GDM1 (cell line): ENCODE measurements around the gene FAM98C.
A peak's percentile ranks its signal among the peaks of the same experiment; 100 is the strongest.
"Not testable (repeated sequence)": the region's sequence is repeated elsewhere in the genome, so short reads cannot be mapped to it uniquely, and the experiment has no call there.

ENCODE experiments used
- DNase-seq: peaks from one replicate; lab custom pipeline; 2025; lab: John Stamatoyannopoulos, UW

Gene FAM98C

DNA sequence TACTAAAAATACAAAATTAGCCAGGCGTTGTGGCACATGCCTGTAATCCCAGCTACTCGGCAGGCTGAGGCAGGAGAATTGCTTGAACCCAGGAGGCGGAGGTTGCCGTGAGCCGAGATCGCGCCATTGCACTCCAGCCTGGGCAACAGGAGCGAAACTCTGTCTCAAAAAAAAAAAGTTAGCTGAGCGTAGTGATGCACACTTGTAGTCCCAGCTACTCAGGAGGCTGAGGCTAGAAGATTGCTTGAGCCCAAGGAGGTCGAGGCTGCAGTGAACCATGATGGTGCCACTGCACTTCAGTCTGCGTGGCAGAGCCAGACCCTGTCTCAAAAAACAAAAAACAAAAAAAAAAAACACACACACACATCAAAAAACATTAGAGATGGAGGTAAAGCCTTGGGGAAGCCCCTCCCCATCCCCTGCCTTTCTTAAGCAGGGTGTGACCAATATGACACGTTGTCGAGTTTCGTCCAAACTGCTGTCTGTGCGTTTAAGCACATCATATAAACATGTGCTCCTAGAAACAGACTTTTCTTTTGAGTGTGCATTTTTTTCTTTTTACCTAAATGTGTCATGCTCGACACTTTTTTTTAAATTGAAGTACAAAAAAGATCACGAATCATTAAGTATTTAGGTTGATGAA is 24.3 kb downstream of the FAM98C start:
- not testable (repeated sequence) for DNase-seq

- DNase-seq, result no peak
Measured at GRCh38 chr19:38429055-38429810, 26.3 kb downstream of the FAM98C start.

DNA sequence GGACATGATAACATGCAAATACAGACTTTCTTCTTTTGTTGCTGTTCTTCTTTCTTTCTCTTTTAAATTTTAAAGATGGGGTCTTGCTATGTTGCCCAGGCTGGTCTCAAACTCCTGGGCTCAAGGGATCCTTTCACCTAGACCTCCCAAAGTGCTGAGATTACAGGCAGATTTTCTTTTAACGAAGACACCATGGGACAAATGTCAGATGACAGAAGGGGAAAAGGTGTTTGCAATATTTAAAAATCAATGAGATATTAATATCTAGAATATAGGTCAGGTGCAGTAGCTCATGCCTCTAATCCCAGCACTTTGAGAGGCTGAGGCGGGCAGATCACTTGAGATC is 26.9 kb downstream of the FAM98C start:
- no peak for DNase-seq

- no peak for DNase-seq
Measured at GRCh38 chr19:38430931-38431330, 28.0 kb downstream of the FAM98C start.

DNA sequence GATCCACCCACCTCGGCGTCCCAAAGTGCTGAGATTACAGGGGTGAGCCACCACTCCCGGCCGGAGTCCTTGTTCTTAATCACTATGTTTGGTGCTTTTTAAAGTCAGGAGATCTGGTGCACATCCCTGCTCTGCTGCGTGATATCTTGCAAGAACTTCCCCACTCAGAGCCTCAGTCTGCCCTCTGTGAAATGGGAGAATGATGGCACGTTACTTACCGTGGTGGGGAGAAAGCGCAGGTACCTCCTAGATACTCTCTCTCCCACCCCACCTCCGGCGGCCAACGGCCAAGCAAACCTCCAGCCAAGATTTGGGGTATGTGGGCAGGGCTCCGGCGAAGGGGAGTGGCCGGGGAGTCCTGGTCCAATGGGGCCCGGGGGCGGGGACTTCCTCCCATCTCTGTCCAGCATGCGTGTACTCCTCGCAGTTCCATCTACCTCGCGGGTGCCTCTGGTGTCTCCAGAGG is 30.4 kb downstream of the FAM98C start, which contains the start of gene RYR1:
RYR1 (plus strand) TSS at position 424 of the 466 bp plus-strand sequence. CDS start 139 bp downstream, outside the sequence.
- no peak for DNase-seq

DNA sequence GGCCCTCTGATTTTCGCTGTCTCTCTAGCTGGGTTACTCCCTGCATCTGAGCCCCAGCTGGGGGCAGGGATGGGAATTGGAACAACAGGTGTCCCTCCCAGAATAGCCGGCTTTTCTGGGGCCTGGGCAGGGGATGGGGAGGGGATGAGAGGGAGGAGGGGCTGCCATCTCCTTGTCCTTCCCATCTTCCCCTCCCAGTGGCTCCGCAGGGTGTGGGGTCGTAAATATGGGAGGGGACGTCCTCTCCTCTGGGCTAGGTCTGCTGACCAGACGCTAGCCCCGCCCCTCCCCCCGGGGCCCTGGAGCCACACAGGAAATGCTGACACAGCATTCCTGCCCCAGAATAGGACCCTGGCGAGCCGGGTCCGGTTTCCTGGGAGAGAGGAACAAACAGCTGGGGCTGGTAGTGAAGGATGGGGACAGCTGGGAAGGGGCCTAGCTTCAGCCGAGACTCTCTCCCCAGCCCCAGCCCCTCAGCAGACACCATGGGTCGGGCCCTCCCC is 31.7 kb downstream of the FAM98C start:
- no peak for DNase-seq

GRCh38 chr19:38437295-38437694 is 34.4 kb downstream of the FAM98C start:
- DNase-seq, result no peak

DNA sequence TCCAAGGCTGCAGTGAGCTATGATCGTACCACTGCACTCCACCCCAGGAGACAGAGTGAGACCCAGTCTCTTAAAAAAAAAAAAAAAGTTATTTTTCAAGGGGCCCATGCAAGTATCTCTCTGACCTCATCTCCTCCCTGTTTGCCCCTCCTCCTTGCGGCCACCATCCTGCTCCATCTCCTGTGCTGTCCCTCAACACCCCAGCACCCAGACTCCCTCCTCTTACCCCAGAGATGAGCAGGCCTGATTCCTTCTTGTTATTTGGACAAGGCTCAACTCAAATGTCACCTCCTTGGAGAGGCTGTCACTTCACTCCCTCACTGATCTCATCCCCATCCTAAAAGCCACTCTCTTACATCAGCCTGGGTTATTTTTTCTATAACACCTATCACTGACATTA is 35.0 kb downstream of the FAM98C start:
- no peak for DNase-seq

GRCh38 chr19:38440592-38440991 is 37.7 kb downstream of the FAM98C start:
- DNase-seq, result no peak

- peak; percentile 12 for DNase-seq
Measured at GRCh38 chr19:38441657-38442348, 38.9 kb downstream of the FAM98C start.

DNA sequence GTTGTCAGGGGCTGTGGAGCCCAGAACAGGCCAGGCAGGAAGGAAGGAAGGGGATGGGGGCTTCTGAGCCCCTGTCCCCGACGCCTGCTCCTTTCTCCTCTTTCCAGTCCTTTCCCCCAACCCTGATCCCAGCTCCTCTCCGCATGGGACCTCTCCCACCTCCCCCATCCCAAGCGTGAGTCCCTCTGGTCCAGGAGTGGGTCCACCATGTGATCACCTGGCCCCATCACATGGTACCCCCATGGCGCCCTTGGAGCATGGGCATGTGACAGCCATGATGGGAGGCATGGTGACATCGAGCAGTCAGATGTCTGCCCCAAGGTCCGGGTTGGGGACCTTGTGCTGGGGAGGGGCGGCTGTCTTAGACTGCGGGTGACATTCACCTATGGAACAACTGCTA is 39.8 kb downstream of the FAM98C start:
- no peak for DNase-seq

GRCh38 chr19:38443458-38443999 is 40.6 kb downstream of the FAM98C start:
- no peak for DNase-seq

DNA sequence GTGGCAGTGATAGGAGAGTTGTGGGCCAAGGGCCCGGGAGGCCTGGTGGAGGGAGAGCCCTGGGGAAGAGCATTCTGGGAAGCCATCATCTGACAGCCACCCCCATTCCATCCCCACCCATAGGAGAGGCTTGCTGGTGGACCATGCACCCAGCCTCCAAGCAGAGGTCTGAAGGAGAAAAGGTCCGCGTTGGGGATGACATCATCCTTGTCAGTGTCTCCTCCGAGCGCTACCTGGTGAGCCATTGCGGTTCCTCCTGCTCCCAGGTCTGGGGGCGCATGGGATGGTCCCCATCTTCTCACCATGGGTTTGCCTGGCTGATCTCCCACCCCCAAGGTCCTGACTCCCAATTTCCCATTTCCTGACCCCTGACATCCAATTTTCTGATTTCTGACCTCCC is 41.1 kb downstream of the FAM98C start:
- DNase-seq, result no peak

DNA sequence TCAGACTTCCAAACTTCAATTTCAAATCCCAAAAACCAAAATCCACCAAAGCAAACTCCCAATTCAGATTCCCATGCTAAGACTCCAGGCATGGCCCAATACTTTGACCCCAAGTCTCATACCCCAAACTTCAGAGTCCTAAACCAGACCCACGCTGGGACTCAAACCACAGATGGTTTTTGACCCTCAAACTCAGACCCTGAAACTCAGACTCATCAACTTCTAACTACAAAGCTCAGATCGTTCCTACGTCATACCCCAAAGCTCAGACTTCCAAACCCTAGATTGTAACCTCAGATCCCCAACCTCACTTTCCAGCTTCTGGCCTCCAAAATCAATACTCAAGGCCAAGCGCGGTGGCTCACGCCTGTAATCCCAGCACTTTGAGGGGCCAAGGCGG is 42.5 kb downstream of the FAM98C start:
- no peak for DNase-seq

GRCh38 chr19:38448225-38448624 is 45.3 kb downstream of the FAM98C start:
- DNase-seq, result no peak

GRCh38 chr19:38449518-38449917 is 46.6 kb downstream of the FAM98C start:
- DNase-seq, result no peak

GRCh38 chr19:38451036-38451435 is 48.1 kb downstream of the FAM98C start:
- no peak for DNase-seq

DNA sequence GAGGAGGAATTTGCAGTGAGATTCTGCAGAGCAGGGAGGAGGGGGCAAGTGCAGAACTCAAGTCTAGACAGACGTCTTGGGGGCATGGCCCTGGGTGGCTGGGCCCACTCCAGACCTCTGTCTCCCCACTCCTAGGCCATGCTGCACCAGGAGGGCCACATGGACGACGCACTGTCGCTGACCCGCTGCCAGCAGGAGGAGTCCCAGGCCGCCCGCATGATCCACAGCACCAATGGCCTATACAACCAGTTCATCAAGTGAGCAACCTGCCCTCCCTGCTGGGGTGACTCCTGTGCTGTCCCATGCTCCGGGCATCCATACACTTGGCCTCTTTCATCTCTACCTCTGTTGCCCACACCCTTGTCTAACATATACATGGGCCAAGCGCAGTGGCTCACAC is 48.7 kb downstream of the FAM98C start:
- DNase-seq, result no peak

GRCh38 chr19:38452430-38453366 is 49.8 kb downstream of the FAM98C start:
- DNase-seq, result no peak

DNA sequence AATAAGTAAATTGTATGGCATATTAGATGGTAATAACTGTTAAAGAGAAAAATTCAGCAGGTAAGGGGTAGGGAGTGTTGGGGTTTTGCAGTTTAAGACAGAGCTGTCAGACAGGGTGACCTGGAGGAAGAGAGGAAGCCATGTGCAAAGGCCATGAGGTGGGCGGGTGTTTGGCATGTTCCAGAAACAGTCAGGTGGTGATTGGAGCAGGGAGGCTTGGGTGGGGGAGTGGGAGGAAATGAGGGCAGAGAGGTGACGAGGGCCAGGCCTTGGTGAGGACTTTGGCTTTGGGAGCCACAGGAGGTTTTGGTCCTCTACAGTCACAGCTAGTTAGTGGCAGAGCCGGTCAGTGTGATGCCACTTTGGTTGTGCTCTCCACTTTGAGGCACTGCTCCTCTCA is 50.7 kb downstream of the FAM98C start:
- no peak for DNase-seq

- DNase-seq, result no peak
Measured at GRCh38 chr19:38455031-38455430, 52.1 kb downstream of the FAM98C start.
